SH-SY5Y (cell line): ENCODE measurements around the gene GALNT1.

Experiments
- GATA2 ChIP-seq: IDR thresholded peaks from 2 replicates; pipeline ENCODE4 v1.6.1; 2011; ENCODE audit warnings: mild to moderate bottlenecking, low read depth, low read length
- GATA3 ChIP-seq: IDR thresholded peaks from 2 replicates; pipeline ENCODE4 v1.6.1; 2011; ENCODE audit warnings: low read depth, mild to moderate bottlenecking, low read length, moderate library complexity

- TF ChIP-seq GATA2 (no peak), GATA3 (no peak)
Measured at GRCh38 chr18:35577045-35577848, 4.3 kb upstream of the GALNT1 start.
